SH-SY5Y (cell line): ENCODE results near the gene CALR.

Experiments
- GATA2 ChIP-seq: IDR thresholded peaks from 2 replicates; pipeline ENCODE4 v1.6.1; 2011; ENCODE audit warnings: mild to moderate bottlenecking, low read depth, low read length
- GATA3 ChIP-seq: IDR thresholded peaks from 2 replicates; pipeline ENCODE4 v1.6.1; 2011; ENCODE audit warnings: low read depth, mild to moderate bottlenecking, low read length, moderate library complexity

GRCh38 chr19:12938779-12939601, 581 bp downstream of the CALR start:
- TF ChIP-seq GATA2 = no peak
- TF ChIP-seq GATA3 = no peak
